ENCODE results near the gene PBX2. TPM values are rescaled to one million over a fixed set of nuclear protein-coding genes. Genes with fewer than 3 reads are reported as not detected.

PBX2 gene
- polyA plus RNA-seq, 3 donors, result 1.9 to 201 (median 4.0) TPM

DNA sequence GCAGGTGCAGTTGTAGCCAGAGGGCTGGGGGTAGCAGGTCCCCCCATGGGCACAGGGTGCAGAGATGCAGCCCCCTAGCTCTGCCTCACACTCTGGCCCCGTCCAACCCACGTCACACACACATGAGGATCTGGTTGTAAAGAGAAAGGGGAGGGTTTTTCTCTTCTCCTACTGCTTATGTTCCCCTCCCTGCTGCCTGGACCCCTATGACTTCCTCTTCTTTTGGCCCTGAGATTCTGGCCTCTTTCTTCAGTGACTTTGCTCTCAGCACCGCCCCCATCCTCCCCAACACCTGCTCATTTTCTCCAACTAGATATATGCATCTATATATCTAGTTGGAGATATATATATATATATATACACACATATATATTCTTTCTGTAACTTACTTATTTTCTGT, 24.1 kb upstream of the PBX2 start:
- no peak for TF ChIP-seq CTCF (IDR thresholded peaks at IDR 0.05)
- Histone ChIP-seq H3K4me1 (ENCODE audit: control insufficient read depth in 1 of 2, insufficient read depth in 2 of 2, low read length in 2 of 2) (no peaks in the 10 kb centered on the region), H3K79me2 (ENCODE audit: insufficient read depth, low read length) (no peaks in the 10 kb centered on the region), H3K4me2 (replicated peaks; ENCODE audit: extremely low read depth, low read length, poor library complexity, severe bottlenecking) (no peak overlapping the region), H2AFZ (ENCODE audit: insufficient read depth, low read depth, low read length, poor library complexity, severe bottlenecking) (no peak overlapping the region), H3K27ac (ENCODE audit: low read depth in 1 of 2, low read length in 2 of 2) (no peak overlapping the region), H3K4me3 (replicated peaks in 1 of 3; ENCODE audit: low read depth in 2 of 3, low read length in 3 of 3) (no peak overlapping the region), H3K36me3 (replicated peaks in 1 of 2; ENCODE audit: control insufficient read depth in 1 of 2, insufficient read depth in 2 of 2, low read length in 2 of 2) (no peaks in the 10 kb centered on the region), H3K27me3 (ENCODE audit: control insufficient read depth in 2 of 2, insufficient read depth in 2 of 2, low read length in 2 of 2) (no peaks in the 10 kb centered on the region), H3K9me3 (replicated peaks in 1 of 2; ENCODE audit: control insufficient read depth in 1 of 2, insufficient read depth in 1 of 2, low read length in 2 of 2) (no peaks in the 10 kb centered on the region), H3K9ac (ENCODE audit: insufficient read depth, low read length, poor library complexity, severe bottlenecking) (no peak overlapping the region), H4K20me1 (ENCODE audit: insufficient read depth, low read length) (no peaks in the 10 kb centered on the region)
- Mint-ChIP-seq H3K27ac (peak overlapping the region in 1 of 7 donors; percentile 75), H3K27me3 (ENCODE audit: low read depth in 3 of 3) (peaks cover 0 to 11% (median 1%) of the 10 kb centered on the region in 3 donors), H3K4me3 (no peak overlapping the region), H3K4me1 (peaks cover 6% of the 10 kb centered on the region), H3K36me3 (no peaks in the 10 kb centered on the region), H3K9me3 (no peaks in the 10 kb centered on the region)
- DNase-seq, result no peak
- no CpG with 5 or more reads among the region's 3 CpGs for WGBS (ENCODE audit: insufficient coverage)
- intact Hi-C loops (cut with micrococcal nuclease), result no loop called here

DNA sequence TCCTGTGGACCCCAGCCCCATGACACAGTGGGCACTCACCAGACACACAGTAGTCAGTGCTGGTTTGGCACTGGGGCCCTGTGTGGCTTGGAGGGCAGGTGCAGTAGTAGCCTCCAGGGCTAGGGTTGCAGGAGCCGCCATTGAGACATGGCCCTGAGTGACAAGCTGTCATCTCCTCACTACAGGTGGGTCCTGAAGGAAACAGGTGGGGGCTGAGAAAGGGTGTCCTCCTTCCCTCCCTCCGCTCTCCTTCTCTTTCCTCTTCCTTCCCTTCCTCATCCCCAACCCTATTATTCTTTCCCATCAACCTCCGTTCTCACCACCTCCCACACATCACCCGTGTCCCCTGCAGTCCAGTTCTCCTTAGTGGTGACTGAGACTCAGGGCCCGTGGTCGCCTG, 23.6 kb upstream of the PBX2 start:
- Histone ChIP-seq H3K4me2 (replicated peaks; ENCODE audit: extremely low read depth, low read length, poor library complexity, severe bottlenecking) (no peak overlapping the region), H3K27me3 (ENCODE audit: control insufficient read depth in 2 of 2, insufficient read depth in 2 of 2, low read length in 2 of 2) (no peaks in the 10 kb centered on the region), H3K4me1 (ENCODE audit: control insufficient read depth in 1 of 2, insufficient read depth in 2 of 2, low read length in 2 of 2) (no peaks in the 10 kb centered on the region), H4K20me1 (ENCODE audit: insufficient read depth, low read length) (no peaks in the 10 kb centered on the region), H3K79me2 (ENCODE audit: insufficient read depth, low read length) (no peaks in the 10 kb centered on the region), H3K9ac (ENCODE audit: insufficient read depth, low read length, poor library complexity, severe bottlenecking) (no peak overlapping the region), H3K4me3 (replicated peaks in 1 of 3; ENCODE audit: low read depth in 2 of 3, low read length in 3 of 3) (no peak overlapping the region), H3K27ac (ENCODE audit: low read depth in 1 of 2, low read length in 2 of 2) (no peak overlapping the region), H2AFZ (ENCODE audit: insufficient read depth, low read depth, low read length, poor library complexity, severe bottlenecking) (no peak overlapping the region), H3K9me3 (replicated peaks in 1 of 2; ENCODE audit: control insufficient read depth in 1 of 2, insufficient read depth in 1 of 2, low read length in 2 of 2) (no peaks in the 10 kb centered on the region), H3K36me3 (replicated peaks in 1 of 2; ENCODE audit: control insufficient read depth in 1 of 2, insufficient read depth in 2 of 2, low read length in 2 of 2) (no peaks in the 10 kb centered on the region)
- Mint-ChIP-seq H3K36me3 (no peaks in the 10 kb centered on the region), H3K4me3 (no peak overlapping the region), H3K27ac (peak overlapping the region in 1 of 7 donors; percentile 80), H3K9me3 (no peaks in the 10 kb centered on the region), H3K4me1 (peaks cover 6% of the 10 kb centered on the region), H3K27me3 (ENCODE audit: low read depth in 3 of 3) (peaks cover under 1 to 11% (median 1%) of the 10 kb centered on the region in 3 donors)
- no peak for DNase-seq
- no peak for TF ChIP-seq CTCF (IDR thresholded peaks at IDR 0.05)
- intact Hi-C loops (cut with micrococcal nuclease), result no loop called here
- WGBS (ENCODE audit: insufficient coverage), result no CpG with 5 or more reads among the region's 6 CpGs
